IMR-90 (cell line): ENCODE measurements around the gene MYO9B. TPM values are rescaled to one million over a fixed set of nuclear protein-coding genes. Genes with fewer than 3 reads are reported as not detected.

ENCODE experiments used
- ATAC-seq: fragments of 200-7000 bp; cut with Tn5 transposase; 2 replicates; pipeline ENCODE4 v1.9.1; 2020; ENCODE audit warnings: low read depth, mild to moderate bottlenecking, moderate library complexity
- BruUV-seq: library from RNA; stranded (reverse); fragments of 400-500 nt; replicated peaks from 2 replicates; lab custom pipeline; 2021; lab: Mats Ljungman, UMichigan
- CTCF ChIA-PET: fragments of 300-600 bp; formaldehyde crosslinking; extraction: SDS; loops from one replicate; lab custom pipeline; 2021; ENCODE audit warnings: antibody characterized with exemption; lab: Yijun Ruan, JAX
- POLR2A ChIA-PET: fragments of 300-600 bp; sonication (Branson Sonifier 250); formaldehyde crosslinking; loops from one replicate; lab custom pipeline; 2022; ENCODE audit warnings: antibody characterized with exemption; ENCODE audit not compliant: unreplicated experiment; lab: Charles Lee
- DNase-seq: peaks from one replicate; pipeline ENCODE4 v3.0.0; 2013
- H2AFZ ChIP-seq: replicated peaks from 2 replicates; pipeline ENCODE3; 2013; ENCODE audit warnings: low read length, mild to moderate bottlenecking; ENCODE audit not compliant: poor library complexity
- H2AK5ac ChIP-seq: 2 replicates; pipeline ENCODE4 v1.6.1; 2013; ENCODE audit warnings: low read depth, low read length, inconsistent platforms
- H2AK9ac ChIP-seq: replicated peaks from 2 replicates; pipeline ENCODE3; 2013; ENCODE audit warnings: mild to moderate bottlenecking, low read depth, low read length, moderate library complexity; ENCODE audit not compliant: poor library complexity
- H2BK120ac ChIP-seq: 2 replicates; pipeline ENCODE4 v1.6.1; 2013; ENCODE audit warnings: low read depth, low read length, inconsistent platforms
- H2BK15ac ChIP-seq: 3 replicates; pipeline ENCODE4 v1.6.1; 2013; ENCODE audit warnings: low read depth, low read length, inconsistent platforms
- H2BK20ac ChIP-seq: 2 replicates; pipeline ENCODE4 v1.6.1; 2013; ENCODE audit warnings: low read depth, mild to moderate bottlenecking, inconsistent platforms, low read length, moderate library complexity
- H2BK5ac ChIP-seq: 2 replicates; pipeline ENCODE4 v1.6.1; 2013; ENCODE audit warnings: mild to moderate bottlenecking, low read depth, low read length, inconsistent platforms; ENCODE audit not compliant: poor library complexity, severe bottlenecking
- H3K14ac ChIP-seq: replicated peaks from 2 replicates; pipeline ENCODE4 v1.6.1; 2013; ENCODE audit warnings: low read depth, low read length, inconsistent platforms
- H3K18ac ChIP-seq: 2 replicates; pipeline ENCODE4 v1.6.1; 2013; ENCODE audit warnings: low read depth, low read length, control low read depth
- H3K23ac ChIP-seq: 2 replicates; pipeline ENCODE4 v1.6.1; 2013; ENCODE audit warnings: low read depth, low read length, inconsistent platforms
- H3K27ac ChIP-seq: 2 replicates; pipeline ENCODE4 v1.5.1; 2013; ENCODE audit warnings: mild to moderate bottlenecking, control low read depth, low read length; ENCODE audit not compliant: insufficient read depth
- H3K27me3 ChIP-seq: 2 replicates; pipeline ENCODE4 v1.6.1; 2013; ENCODE audit warnings: low read length; ENCODE audit not compliant: control insufficient read depth, insufficient read depth
- H3K36me3 ChIP-seq: 2 replicates; pipeline ENCODE4 v1.6.1; 2013; ENCODE audit warnings: low read length, mixed read lengths; ENCODE audit not compliant: control insufficient read depth, insufficient read depth
- H3K4ac ChIP-seq: 2 replicates; pipeline ENCODE4 v1.6.1; 2013; ENCODE audit warnings: low read depth, low read length, inconsistent platforms
- H3K4me1 ChIP-seq: 2 replicates; pipeline ENCODE4 v1.6.1; 2013; ENCODE audit warnings: low read length, mixed read lengths; ENCODE audit not compliant: control insufficient read depth, insufficient read depth
- H3K4me2 ChIP-seq: 2 replicates; pipeline ENCODE4 v1.6.1; 2013; ENCODE audit warnings: low read depth, mild to moderate bottlenecking, control low read depth, low read length, moderate library complexity
- H3K4me3 ChIP-seq: 2 replicates; pipeline ENCODE4 v1.5.1; 2013; ENCODE audit warnings: low read depth, mild to moderate bottlenecking, control low read depth, low read length, moderate library complexity; ENCODE audit not compliant: insufficient read depth
- H3K56ac ChIP-seq: 2 replicates; pipeline ENCODE4 v1.6.1; 2013; ENCODE audit warnings: low read length, inconsistent platforms; ENCODE audit not compliant: insufficient read depth; ENCODE audit errors: extremely low read depth
- H3K79me1 ChIP-seq, 2 experiments: 2 replicates each; pipeline ENCODE4 v1.6.1; 2013; ENCODE audit warnings: low read length in 2 of 2, inconsistent platforms in 1 of 2, low read depth in 1 of 2
- H3K9ac ChIP-seq: 2 replicates; pipeline ENCODE4 v1.6.1; 2013; ENCODE audit warnings: low read depth, low read length, control low read depth
- H3K9me1 ChIP-seq: 2 replicates; pipeline ENCODE4 v1.6.1; 2013; ENCODE audit warnings: low read length, inconsistent platforms; ENCODE audit not compliant: insufficient read depth
- H3K9me3 ChIP-seq: 2 replicates; pipeline ENCODE4 v1.6.1; 2013; ENCODE audit warnings: low read length; ENCODE audit not compliant: control insufficient read depth, insufficient read depth
- H4K20me1 ChIP-seq: 2 replicates; pipeline ENCODE4 v1.6.1; 2013; ENCODE audit warnings: low read length, inconsistent platforms; ENCODE audit not compliant: insufficient read depth
- H4K5ac ChIP-seq: 2 replicates; pipeline ENCODE4 v1.6.1; 2013; ENCODE audit warnings: mild to moderate bottlenecking, low read depth, low read length, control low read depth
- H4K8ac ChIP-seq, 2 experiments: 2 replicates each; pipeline ENCODE4 v1.6.1; 2013; ENCODE audit warnings: low read depth in 2 of 2, low read length in 2 of 2, control low read depth in 1 of 2, inconsistent platforms in 1 of 2
- H4K91ac ChIP-seq: 2 replicates; pipeline ENCODE4 v1.6.1; 2013; ENCODE audit warnings: low read depth, low read length, inconsistent platforms; ENCODE audit not compliant: insufficient read depth
- BHLHE40 ChIP-seq: fragments of 150-350 bp; IDR thresholded peaks from 2 replicates; pipeline ENCODE4 v1.6.1; 2016; ENCODE audit warnings: mild to moderate bottlenecking, low read depth, low read length
- CEBPB ChIP-seq: IDR thresholded peaks from 2 replicates; pipeline ENCODE4 v1.6.1; 2012; ENCODE audit warnings: low read depth, low read length, improper control_type of control experiment
- CHD1 ChIP-seq: IDR thresholded peaks from 2 replicates; pipeline ENCODE4 v1.6.1; 2012; ENCODE audit warnings: low read depth, low read length, improper control_type of control experiment
- ELK1 ChIP-seq: fragments of 150-350 bp; IDR thresholded peaks from 2 replicates; pipeline ENCODE4 v1.6.1; 2016; ENCODE audit warnings: low read depth, mild to moderate bottlenecking, low read length, moderate library complexity, borderline replicate concordance
- FOS ChIP-seq: fragments of 150-350 bp; IDR thresholded peaks from 2 replicates; pipeline ENCODE4 v1.6.1; 2016; ENCODE audit warnings: low read depth, low read length
- MAFK ChIP-seq: IDR thresholded peaks from 2 replicates; pipeline ENCODE4 v1.6.1; 2012; ENCODE audit warnings: low read depth, low read length, improper control_type of control experiment
- MAZ ChIP-seq: IDR thresholded peaks from 2 replicates; pipeline ENCODE4 v1.6.1; 2012; ENCODE audit warnings: low read depth, mild to moderate bottlenecking, low read length, improper control_type of control experiment, moderate library complexity, borderline replicate concordance
- MXI1 ChIP-seq: IDR thresholded peaks from 2 replicates; pipeline ENCODE4 v1.6.1; 2012; ENCODE audit warnings: low read depth, mild to moderate bottlenecking, low read length, moderate library complexity, borderline replicate concordance
- NFE2L2 ChIP-seq: fragments of 150-350 bp; IDR thresholded peaks from 2 replicates; pipeline ENCODE4 v1.6.1; 2016; ENCODE audit warnings: low read depth, mild to moderate bottlenecking, low read length
- POLR2A ChIP-seq: IDR thresholded peaks from 2 replicates; pipeline ENCODE4 v1.6.1; 2012; ENCODE audit warnings: mild to moderate bottlenecking, low read depth, low read length
- RAD21 ChIP-seq: IDR thresholded peaks from 2 replicates; pipeline ENCODE4 v1.6.1; 2012; ENCODE audit warnings: low read length, improper control_type of control experiment
- RCOR1 ChIP-seq: IDR thresholded peaks from 2 replicates; pipeline ENCODE4 v1.6.1; 2012; ENCODE audit warnings: mild to moderate bottlenecking, low read length, improper control_type of control experiment; ENCODE audit not compliant: insufficient replicate concordance
- RFX5 ChIP-seq: IDR thresholded peaks from 2 replicates; pipeline ENCODE4 v1.8.0; 2012; ENCODE audit warnings: low read depth, mild to moderate bottlenecking, low read length, moderate library complexity
- SMC3 ChIP-seq: fragments of 150-350 bp; IDR thresholded peaks from 2 replicates; pipeline ENCODE4 v1.6.1; 2016; ENCODE audit warnings: low read depth, mild to moderate bottlenecking, antibody characterized with exemption, low read length, moderate library complexity
- USF2 ChIP-seq: fragments of 150-350 bp; IDR thresholded peaks from 2 replicates; pipeline ENCODE4 v1.6.1; 2017; ENCODE audit warnings: mild to moderate bottlenecking, antibody characterized with exemption, low read length, low read depth
- WGBS, 2 experiments: methylation state at CpG; one replicate each; pipeline versions ENCODE4 v1.1.5 to v1.1.7; 2013; ENCODE audit warnings: missing lambda C conversion rate in 2 of 2; ENCODE audit not compliant: insufficient read length in 1 of 2; ENCODE audit errors: extremely low coverage in 2 of 2; 5-methylcytosine and 5-hydroxymethylcytosine counted together
- dilution Hi-C: fragments of 300-500 bp; cut with HindIII; formaldehyde crosslinking; loops from one replicate; pipeline ENCODE4 v1.14.3; 2018; ENCODE audit warnings: low sequenced_read_pairs; ENCODE audit not compliant: unreplicated experiment
- in situ Hi-C: fragments of 300-500 bp; cut with MboI; formaldehyde crosslinking; loops from 3 replicates; pipeline ENCODE4 v1.14.3; 2019; ENCODE audit warnings: low sequenced_read_pairs, inconsistent platforms, mixed read lengths
- intact Hi-C: fragments of 100-400 bp; cut with micrococcal nuclease; formaldehyde crosslinking; loops from 2 replicates; pipeline ENCODE4 v1.10.0; 2022
- polyA plus RNA-seq, 3 experiments: library from polyadenylated mRNA; depleted of rRNA; stranded (reverse); fragments of >200 nt; gene quantifications; 2 replicates each; pipeline ENCODE4 v1.2.3, GENCODE V29; 2012; ENCODE audit warnings: low replicate concordance in 1 of 3
- total RNA-seq: library from RNA; depleted of rRNA; stranded (reverse); fragments of >200 nt; gene quantifications from 2 replicates; pipeline ENCODE4 v1.2.3, GENCODE V29; 2012

The MYO9B gene
- total and polyA plus RNA-seq, 2 of the 4 experiments (the other 2 are of a cell fraction): 61.8 to 77.8 TPM

- Histone ChIP-seq H3K4me1 (peaks cover 18% of the 10 kb centered on the region), H3K9me1 (peaks cover 17% of the 10 kb centered on the region), H2AK9ac (peak overlapping the region; percentile 99), H3K4me2 (peak overlapping the region; percentile 77), H3K4me3 (peak overlapping the region; percentile 48), H2BK15ac (peak overlapping the region; percentile 100; the same call in 2 of the 3 replicates), H4K91ac (peak overlapping the region; percentile 99), H2BK5ac (peak overlapping the region; percentile 97), H3K27me3 (no peaks in the 10 kb centered on the region), H3K18ac (peak overlapping the region; percentile 40), H4K5ac (peak overlapping the region; percentile 28), H2BK20ac (peak overlapping the region; percentile 64), H2AFZ (peak overlapping the region; percentile 85), H4K8ac (peak overlapping the region; percentile 93 to 98), H3K14ac (peak overlapping the region; percentile 95), H3K9ac (peak overlapping the region; percentile 96), H2BK120ac (peak overlapping the region; percentile 95), H3K9me3 (no peaks in the 10 kb centered on the region), H4K20me1 (peaks cover 67% of the 10 kb centered on the region), H3K4ac (peak overlapping the region; percentile 98), H3K56ac (peak overlapping the region; percentile 95), H2AK5ac (peak overlapping the region; percentile 100), H3K79me1 (peaks cover 9 to 33% of the 10 kb centered on the region in 2 experiments; a peak in 3 of 4 replicates), H3K27ac (peak overlapping the region; percentile 99), H3K23ac (peak overlapping the region; percentile 98), H3K36me3 (peaks cover 8% of the 10 kb centered on the region; the same call in 1 of the 2 replicates)
- 0% methylated on average over 8 of the region's 28 CpGs; no CpG with 5 or more reads in 1 of the 2 experiments for WGBS, 2 experiments
- dilution Hi-C loops (no loop called here), intact Hi-C loops (loop anchor here (1.0 kb wide), 3 partner anchors 9 to 55 kb away; no protein-coding TSS in a partner anchor), in situ Hi-C loops (no loop called here)
- ChIA-PET POLR2A (interaction anchor here (0.6 kb wide), 1 partner anchor 174 kb away, joined by 11 read pairs; no protein-coding TSS in a partner anchor), CTCF (interaction anchor here (0.5 to 1.0 kb wide), 2 partner anchors 10 to 120 kb away, joined by 3 to 4 read pairs; no protein-coding TSS in a partner anchor)
- peak; percentile 99 for DNase-seq
- peak; percentile 65 for ATAC-seq
- no TSS peak for BruUV-seq
- TF ChIP-seq MAFK (no peak; the same call in 1 of the 2 replicates), FOS (peak; percentile 93), RCOR1 (no peak), MXI1 (peak; percentile 47), NFE2L2 (peak; percentile 30; the same call in 1 of the 2 replicates), USF2 (no peak; the same call in none of the 2 replicates), MAZ (peak; percentile 68; the same call in 1 of the 2 replicates), POLR2A (peak; percentile 94), BHLHE40 (peak; percentile 55), RAD21 (peak; percentile 68), RFX5 (peak; percentile 72), ELK1 (no peak), CEBPB (peak; percentile 63), CHD1 (no peak; the same call in 1 of the 2 replicates), SMC3 (peak; percentile 63)
Observed at GRCh38 chr19:17079710-17080439, 4.3 kb downstream of the MYO9B start.
